ACC112 (cell line): ENCODE data around the gene JAK2.

Experiments used
- H2AFZ ChIP-seq: fragments of 200-600 bp; sonication (generic); one replicate; pipeline ENCODE4 v1.6.0; 2017; ENCODE audit warnings: antibody characterized with exemption, low read length; ENCODE audit not compliant: unreplicated experiment
- H3K27ac ChIP-seq: fragments of 200-600 bp; sonication (generic); 2 replicates; pipeline ENCODE4 v1.5.1; 2014; ENCODE audit warnings: low read depth, mild to moderate bottlenecking, antibody characterized with exemption, low read length, moderate library complexity
- H3K27me3 ChIP-seq: fragments of 200-600 bp; sonication (generic); 2 replicates; pipeline ENCODE4 v1.6.1; 2014; ENCODE audit warnings: mild to moderate bottlenecking, antibody characterized with exemption, low read length, moderate library complexity, mixed read lengths; ENCODE audit not compliant: insufficient read depth
- H3K36me3 ChIP-seq: fragments of 200-600 bp; sonication (generic); 2 replicates; pipeline ENCODE4 v1.6.1; 2016; ENCODE audit warnings: mild to moderate bottlenecking, antibody characterized with exemption, low read length, moderate library complexity, mixed read lengths; ENCODE audit not compliant: insufficient read depth
- H3K4me1 ChIP-seq: fragments of 200-600 bp; sonication (generic); one replicate; pipeline ENCODE4 v1.6.1; 2016; ENCODE audit warnings: low read length, mixed read lengths; ENCODE audit not compliant: insufficient read depth, unreplicated experiment, control insufficient read depth
- H3K4me3 ChIP-seq: fragments of 200-600 bp; sonication (generic); 2 replicates; pipeline ENCODE4 v1.5.1; 2014; ENCODE audit warnings: mild to moderate bottlenecking, low read depth, low read length
- H3K79me2 ChIP-seq: fragments of 200-600 bp; sonication (generic); one replicate; pipeline ENCODE4 v1.6.0; 2016; ENCODE audit warnings: low read length; ENCODE audit not compliant: control insufficient read depth, unreplicated experiment, insufficient read depth

Gene JAK2

DNA sequence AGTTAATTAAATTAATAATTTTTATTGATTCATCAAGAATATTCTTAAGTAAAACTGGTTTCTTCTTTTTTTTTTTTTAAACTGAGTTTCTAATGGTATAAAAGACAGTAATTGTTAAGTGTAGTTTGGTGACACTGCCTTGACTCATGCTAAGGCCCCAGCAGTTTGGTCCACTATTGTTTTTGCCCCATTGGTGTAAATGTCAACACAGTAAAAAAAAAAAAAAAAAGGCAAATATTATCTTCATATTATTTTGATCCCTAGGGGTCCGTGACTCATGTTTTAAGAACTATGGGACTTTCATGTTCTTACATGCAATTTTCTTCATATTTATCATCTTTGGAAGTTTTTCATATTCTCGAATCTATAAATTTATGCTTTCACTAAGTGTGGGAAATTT lies 29.2 kb upstream of the JAK2 start:
- Histone ChIP-seq H3K27ac (peak overlapping the region; percentile 75), H3K79me2 (no peaks in the 10 kb centered on the region), H3K27me3 (no peaks in the 10 kb centered on the region), H3K36me3 (no peaks in the 10 kb centered on the region), H3K4me3 (no peak overlapping the region), H3K4me1 (peaks cover 33% of the 10 kb centered on the region), H2AFZ (no peak overlapping the region)

DNA sequence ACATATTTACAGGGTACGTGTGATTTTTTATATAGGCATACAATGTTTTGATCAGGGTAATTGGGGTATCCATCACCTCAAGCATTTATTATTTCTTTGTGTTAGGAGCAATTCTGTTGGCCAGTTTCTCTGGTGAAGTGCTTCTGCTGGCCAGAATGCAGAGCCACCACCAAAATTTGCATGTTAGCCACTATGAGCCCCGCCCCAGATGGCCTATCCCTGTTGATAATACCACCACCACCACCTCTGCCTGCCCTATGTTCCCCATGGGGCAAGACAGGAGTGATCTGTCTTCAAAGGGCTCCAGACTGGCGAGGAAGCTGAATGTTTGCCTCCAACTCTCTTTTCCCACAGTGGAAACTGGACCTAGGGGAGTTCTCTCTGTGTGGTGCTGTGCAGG lies 26.0 kb upstream of the JAK2 start:
- Histone ChIP-seq H3K4me3 (no peak overlapping the region), H3K27me3 (no peaks in the 10 kb centered on the region), H3K79me2 (no peaks in the 10 kb centered on the region), H2AFZ (no peak overlapping the region), H3K4me1 (peaks cover 50% of the 10 kb centered on the region), H3K36me3 (no peaks in the 10 kb centered on the region), H3K27ac (no peak overlapping the region)

DNA sequence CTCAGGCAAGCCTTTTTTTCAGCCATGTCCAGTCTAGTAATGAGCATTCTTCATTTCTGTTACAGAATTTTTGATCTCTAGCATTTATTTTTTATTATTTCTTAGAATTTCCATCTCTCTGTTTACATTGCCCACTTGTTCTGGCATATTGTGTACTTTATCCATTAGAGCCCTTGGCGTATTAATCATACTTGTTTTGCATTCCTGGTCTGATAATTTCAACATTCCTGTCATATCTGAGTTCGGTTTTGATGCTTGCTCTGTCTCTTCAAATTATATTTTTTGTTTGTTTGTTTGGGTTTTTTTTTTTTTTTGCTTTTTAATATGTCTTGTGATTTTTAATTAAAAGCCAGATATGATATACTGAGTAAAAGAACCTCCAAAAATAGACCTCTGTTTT lies 23.0 kb upstream of the JAK2 start:
- Histone ChIP-seq H3K27ac (peak overlapping the region; percentile 60), H3K79me2 (no peaks in the 10 kb centered on the region), H3K4me1 (peaks cover 44% of the 10 kb centered on the region), H3K27me3 (no peaks in the 10 kb centered on the region), H3K36me3 (no peaks in the 10 kb centered on the region), H2AFZ (no peak overlapping the region), H3K4me3 (no peak overlapping the region)

- Histone ChIP-seq H3K27ac (no peak overlapping the region), H2AFZ (no peak overlapping the region), H3K36me3 (no peaks in the 10 kb centered on the region), H3K27me3 (no peaks in the 10 kb centered on the region), H3K4me1 (peaks cover 37% of the 10 kb centered on the region), H3K79me2 (no peaks in the 10 kb centered on the region), H3K4me3 (no peak overlapping the region)
These were observed 20.5 kb upstream of the JAK2 start for GRCh38 chr9:4964540-4964939.

DNA sequence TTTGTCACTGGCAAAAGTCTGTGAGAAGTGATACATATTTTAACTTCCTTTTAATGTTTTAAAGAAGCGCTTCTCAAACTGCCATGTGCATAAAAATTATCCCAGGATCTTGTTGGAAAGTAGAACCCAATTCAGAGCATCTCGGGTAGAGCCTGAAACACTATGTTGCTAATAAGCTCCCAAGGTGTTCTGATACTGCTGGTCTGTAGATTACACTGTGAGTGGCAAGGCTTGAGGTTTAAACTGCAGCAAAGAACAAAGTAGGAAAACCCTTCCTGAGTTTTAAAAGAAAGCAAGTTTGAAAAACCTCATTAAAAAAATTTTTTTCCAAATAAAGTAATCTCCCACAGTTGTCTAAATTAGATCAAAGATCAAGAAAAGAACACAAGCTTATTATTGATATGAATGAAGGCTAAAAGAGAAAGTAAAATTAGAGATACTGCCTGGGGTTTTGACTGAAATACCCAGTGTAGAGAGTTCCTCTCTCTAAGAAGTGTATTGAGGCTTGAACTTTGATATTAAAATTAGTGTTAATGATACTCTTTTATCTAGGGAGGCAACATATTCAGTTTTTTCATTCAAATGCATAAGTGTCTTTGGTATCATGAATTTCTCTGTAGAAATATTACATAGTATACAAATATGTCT lies 19.8 kb upstream of the JAK2 start:
- H3K36me3 ChIP-seq, result no peaks in the 10 kb centered on the region
- H3K4me3 ChIP-seq, result peak overlapping the region; percentile 63
- peak overlapping the region; percentile 89 for H2AFZ ChIP-seq
- no peaks in the 10 kb centered on the region for H3K79me2 ChIP-seq
- H3K27me3 ChIP-seq, result no peaks in the 10 kb centered on the region
- no peak overlapping the region for H3K27ac ChIP-seq
- H3K4me1 ChIP-seq, result peaks cover 37% of the 10 kb centered on the region

DNA sequence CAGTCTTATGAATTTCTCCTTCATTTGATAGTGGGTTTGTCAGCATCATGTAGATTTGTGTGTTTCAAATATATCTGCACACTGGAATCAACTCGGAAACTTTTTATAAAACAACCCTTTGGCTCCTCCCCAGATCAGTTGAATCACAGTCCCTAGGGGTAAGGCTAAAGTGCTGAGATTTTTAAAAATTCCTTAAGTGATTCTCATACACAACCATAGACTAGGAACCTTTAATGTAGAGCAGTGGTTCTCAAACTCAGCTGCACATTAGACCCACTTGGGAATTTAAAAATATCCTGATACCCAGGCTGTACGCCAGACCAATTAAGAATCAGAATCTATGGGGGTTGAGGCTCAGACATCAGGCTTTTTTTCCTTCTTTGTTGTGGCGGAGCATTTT lies 17.5 kb upstream of the JAK2 start:
- Histone ChIP-seq H2AFZ (peak overlapping the region; percentile 74), H3K27me3 (no peaks in the 10 kb centered on the region), H3K27ac (no peak overlapping the region), H3K79me2 (no peaks in the 10 kb centered on the region), H3K4me3 (0 out of 2 replicates have a peak overlapping the region, but pooled peaks have one; percentile 34), H3K4me1 (peaks cover 27% of the 10 kb centered on the region), H3K36me3 (no peaks in the 10 kb centered on the region)

DNA sequence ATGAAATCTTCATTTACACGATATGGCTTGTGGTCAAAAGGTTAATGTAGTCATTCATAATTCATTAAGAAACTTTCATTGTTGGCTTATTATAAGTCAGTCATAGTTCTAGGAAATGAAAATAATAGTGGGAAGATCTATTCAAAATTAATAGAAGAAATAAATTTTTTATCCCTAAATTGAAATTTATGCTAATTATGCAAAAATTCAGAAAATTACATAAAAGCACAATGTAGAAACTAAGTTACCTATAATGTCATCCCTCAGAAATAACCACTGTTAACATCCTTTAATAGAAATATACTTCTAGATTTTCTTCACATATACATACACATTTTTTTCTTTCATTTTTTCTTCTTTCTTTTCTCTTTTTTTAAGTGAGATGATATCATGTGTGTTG lies 15.9 kb upstream of the JAK2 start:
- no peaks in the 10 kb centered on the region for H3K27me3 ChIP-seq
- H3K4me1 ChIP-seq, result peaks cover 24% of the 10 kb centered on the region
- H3K4me3 ChIP-seq, result no peak overlapping the region
- no peaks in the 10 kb centered on the region for H3K36me3 ChIP-seq
- H3K27ac ChIP-seq, result no peak overlapping the region
- no peaks in the 10 kb centered on the region for H3K79me2 ChIP-seq
- no peak overlapping the region for H2AFZ ChIP-seq

DNA sequence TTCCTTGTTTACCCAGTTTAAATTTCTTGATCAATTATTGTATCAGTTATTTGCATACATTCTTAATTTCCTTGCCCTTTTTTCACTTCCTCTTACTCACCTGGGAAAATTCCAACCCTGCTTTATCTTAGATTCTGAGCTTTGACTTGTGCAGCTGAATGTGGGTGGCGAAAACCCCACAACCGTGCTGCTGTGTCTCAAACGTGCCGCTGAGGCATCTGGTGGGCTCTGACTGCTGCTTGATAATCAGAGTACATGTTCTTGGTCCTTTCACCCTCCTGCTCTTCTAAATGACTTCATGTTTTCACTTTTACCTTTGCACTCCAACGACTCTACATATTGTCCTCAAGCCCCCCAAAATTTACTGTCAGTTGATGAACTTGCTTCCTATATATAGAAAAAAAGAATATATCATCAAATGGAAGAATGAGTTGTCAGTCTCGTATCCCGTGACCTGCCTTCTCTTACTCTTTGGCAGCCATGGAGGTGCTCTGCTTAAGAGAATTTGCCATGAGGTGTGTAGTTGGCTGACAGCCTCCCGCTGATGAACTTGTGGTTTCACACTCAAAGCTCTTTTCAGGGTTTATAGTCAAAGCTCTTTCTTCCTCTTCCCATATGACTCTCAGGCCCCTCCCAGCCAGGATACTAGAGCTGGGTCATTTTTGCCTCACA lies 14.0 kb upstream of the JAK2 start:
- Histone ChIP-seq H3K4me1 (peaks cover 14% of the 10 kb centered on the region), H2AFZ (no peak overlapping the region), H3K36me3 (no peaks in the 10 kb centered on the region), H3K4me3 (no peak overlapping the region), H3K27me3 (no peaks in the 10 kb centered on the region), H3K27ac (no peak overlapping the region), H3K79me2 (no peaks in the 10 kb centered on the region)

DNA sequence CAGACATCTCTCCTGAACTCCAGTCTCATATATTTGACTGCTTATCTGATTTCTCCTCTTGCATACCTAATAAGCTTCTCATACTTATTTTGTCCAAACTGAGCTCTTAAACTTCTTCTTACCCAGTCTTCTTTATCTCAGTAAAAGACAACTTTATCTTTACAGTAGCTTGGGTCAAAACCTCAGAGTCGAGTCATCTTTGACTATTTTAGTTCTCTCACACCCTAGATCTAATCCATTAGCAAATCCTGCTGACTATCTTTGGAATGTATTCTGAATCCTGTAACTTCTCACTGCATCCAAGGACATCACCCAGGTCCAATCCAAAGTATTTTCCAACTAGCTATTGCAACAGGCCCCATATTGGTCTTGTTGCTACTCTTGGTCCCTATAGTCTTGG lies 11.8 kb upstream of the JAK2 start:
- Histone ChIP-seq H3K27me3 (no peaks in the 10 kb centered on the region), H3K4me1 (peaks cover 4% of the 10 kb centered on the region), H2AFZ (no peak overlapping the region), H3K79me2 (no peaks in the 10 kb centered on the region), H3K4me3 (no peak overlapping the region), H3K27ac (no peak overlapping the region), H3K36me3 (no peaks in the 10 kb centered on the region)

- H3K4me3 ChIP-seq, result no peak overlapping the region
- no peaks in the 10 kb centered on the region for H3K36me3 ChIP-seq
- H3K4me1 ChIP-seq, result peaks cover 4% of the 10 kb centered on the region
- no peak overlapping the region for H3K27ac ChIP-seq
- no peaks in the 10 kb centered on the region for H3K79me2 ChIP-seq
- H2AFZ ChIP-seq, result no peak overlapping the region
- H3K27me3 ChIP-seq, result no peaks in the 10 kb centered on the region
These were observed 11.2 kb upstream of the JAK2 start for GRCh38 chr9:4973902-4974301.

DNA sequence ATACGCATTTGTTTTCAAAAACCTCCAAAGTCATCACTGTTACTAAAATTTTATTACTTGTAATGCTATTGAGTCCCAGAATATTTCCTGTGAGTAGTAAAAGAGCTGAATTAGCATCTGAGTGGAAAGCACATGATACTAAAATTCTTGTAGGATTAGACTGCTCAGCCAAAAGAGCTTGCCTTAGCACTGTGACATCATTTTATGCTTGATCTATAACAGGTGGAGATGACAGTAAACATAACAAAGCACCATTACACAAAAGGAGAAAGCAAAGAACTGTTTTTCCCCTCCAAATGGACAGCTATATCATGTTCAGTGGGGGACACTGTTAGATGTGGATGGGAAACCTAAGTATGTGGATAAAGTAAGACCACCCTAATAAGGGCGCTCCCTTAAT lies 5.8 kb upstream of the JAK2 start:
- no peaks in the 10 kb centered on the region for H3K79me2 ChIP-seq
- H3K4me1 ChIP-seq, result peaks cover 33% of the 10 kb centered on the region
- H3K4me3 ChIP-seq, result no peak overlapping the region
- H3K27me3 ChIP-seq, result no peaks in the 10 kb centered on the region
- H3K36me3 ChIP-seq, result no peaks in the 10 kb centered on the region
- H2AFZ ChIP-seq, result no peak overlapping the region
- H3K27ac ChIP-seq, result no peak overlapping the region
